Stimulated activated CD4-positive, alpha-beta T cell treated with anti-CD3 and anti-CD28 coated beads, Interleukin-15, amount 100 ng/mL, for 24 hours (primary cell): ENCODE results near the gene SPATA32.
A peak's percentile ranks its signal among the peaks of the same experiment; 100 is the strongest.
"Not testable (repeated sequence)": the region's sequence is repeated elsewhere in the genome, so short reads cannot be mapped to it uniquely, and the experiment has no call there.

Experiments
- DNase-seq: peaks from one replicate; pipeline ENCODE4 v3.0.0-alpha.2; 2020

The SPATA32 gene

GRCh38 chr17:45261577-45262515 lies at the start of gene SPATA32:
SPATA32 (minus strand) TSS chr17:45262094; CDS start chr17:45262016, 78 bp downstream.
- DNase-seq = peak; percentile 77

GRCh38 chr17:45311401-45311759 lies 49.5 kb upstream of the SPATA32 start:
- no peak for DNase-seq

GRCh38 chr17:45310380-45311324 lies 48.8 kb upstream of the SPATA32 start:
- DNase-seq = no peak

GRCh38 chr17:45309400-45309799 lies 47.5 kb upstream of the SPATA32 start:
- no peak for DNase-seq

- DNase-seq = no peak
These were observed 46.9 kb upstream of the SPATA32 start for GRCh38 chr17:45308840-45309239.

GRCh38 chr17:45308016-45308365 lies 46.1 kb upstream of the SPATA32 start:
- DNase-seq = no peak

- DNase-seq = peak; percentile 74
These were observed 45.6 kb upstream of the SPATA32 start for GRCh38 chr17:45307290-45308015.

GRCh38 chr17:45306623-45307022 lies 44.7 kb upstream of the SPATA32 start:
- DNase-seq = no peak

- DNase-seq = no peak
These were observed 44.2 kb upstream of the SPATA32 start for GRCh38 chr17:45306094-45306493.

- no peak for DNase-seq
These were observed 43.7 kb upstream of the SPATA32 start for GRCh38 chr17:45305530-45306087.

GRCh38 chr17:45302649-45303173 lies 40.8 kb upstream of the SPATA32 start:
- DNase-seq = peak; percentile 64

GRCh38 chr17:45302220-45302619 lies 40.3 kb upstream of the SPATA32 start:
- DNase-seq = not testable (repeated sequence)

- DNase-seq = no peak
These were observed 39.8 kb upstream of the SPATA32 start for GRCh38 chr17:45301674-45302073.

- no peak for DNase-seq
These were observed 38.3 kb upstream of the SPATA32 start for GRCh38 chr17:45300060-45300751.

GRCh38 chr17:45299361-45299760 lies 37.5 kb upstream of the SPATA32 start:
- no peak for DNase-seq

- DNase-seq = no peak
These were observed 36.8 kb upstream of the SPATA32 start for GRCh38 chr17:45298546-45299285.

GRCh38 chr17:45296833-45297124 lies 34.9 kb upstream of the SPATA32 start:
- no peak for DNase-seq

- peak; percentile 33 for DNase-seq
These were observed 34.3 kb upstream of the SPATA32 start for GRCh38 chr17:45296003-45296832.

GRCh38 chr17:45294506-45294905 lies 32.6 kb upstream of the SPATA32 start:
- no peak for DNase-seq
